ENCODE results near the gene EXOC6. TPM values are rescaled to one million over a fixed set of nuclear protein-coding genes. Genes with fewer than 3 reads are reported as not detected.
A peak's percentile ranks its signal among the peaks of the same experiment; 100 is the strongest.

EXOC6 gene
- total RNA-seq, 4 donors from 2014 or later: 10.5 to 82.1 (median 31.7) TPM

GRCh38 chr10:92846344-92846743 is 2.0 kb upstream of the EXOC6 start:
- no peaks in the 10 kb centered on the region for H3K36me3 ChIP-seq
- no peak for TF ChIP-seq POLR2A (IDR thresholded peaks at IDR 0.05)
- no peak for TF ChIP-seq CTCF (IDR thresholded peaks at IDR 0.05)
- no peaks in the 10 kb centered on the region for H3K9me3 ChIP-seq
- peaks cover 0 to 3% (median 0%) of the 10 kb centered on the region in 4 donors for H3K4me1 ChIP-seq
- DNase-seq: no peak
- H3K27me3 ChIP-seq: no peaks in the 10 kb centered on the region
- no peak overlapping the region for H3K4me3 ChIP-seq
- peak overlapping the region in 1 of 4 donors; percentile 12 for H3K27ac ChIP-seq

GRCh38 chr10:92846854-92847201 is 1.5 kb upstream of the EXOC6 start:
- Histone ChIP-seq H3K4me3 (no peak overlapping the region), H3K27me3 (no peaks in the 10 kb centered on the region), H3K4me1 (peaks cover 0 to 3% (median 0%) of the 10 kb centered on the region in 4 donors), H3K36me3 (no peaks in the 10 kb centered on the region), H3K27ac (no peak overlapping the region), H3K9me3 (no peaks in the 10 kb centered on the region)
- TF ChIP-seq POLR2A (IDR thresholded peaks at IDR 0.05) (no peak), CTCF (IDR thresholded peaks at IDR 0.05) (no peak)
- no peak for DNase-seq

GRCh38 chr10:92847202-92847864 is 987 bp upstream of the EXOC6 start:
- Histone ChIP-seq H3K4me1 (peaks cover 0 to 3% (median 0%) of the 10 kb centered on the region in 4 donors), H3K27ac (no peak overlapping the region), H3K27me3 (no peaks in the 10 kb centered on the region), H3K9me3 (no peaks in the 10 kb centered on the region), H3K36me3 (no peaks in the 10 kb centered on the region), H3K4me3 (no peak overlapping the region)
- no peak for DNase-seq
- TF ChIP-seq CTCF (IDR thresholded peaks at IDR 0.05) (no peak), POLR2A (IDR thresholded peaks at IDR 0.05) (no peak)

GRCh38 chr10:92848037-92848440 is 281 bp upstream of the EXOC6 start:
- Histone ChIP-seq H3K36me3 (no peaks in the 10 kb centered on the region), H3K9me3 (no peaks in the 10 kb centered on the region), H3K4me3 (peak overlapping the region; percentile 87 to 99 (median 92)), H3K27ac (peak overlapping the region; percentile 90 to 96 (median 92)), H3K27me3 (no peaks in the 10 kb centered on the region), H3K4me1 (peaks cover 0 to 3% (median 0%) of the 10 kb centered on the region in 4 donors)
- TF ChIP-seq CTCF (IDR thresholded peaks at IDR 0.05) (no peak), POLR2A (IDR thresholded peaks at IDR 0.05) (no peak)
- DNase-seq: no peak

- no peaks in the 10 kb centered on the region for H3K36me3 ChIP-seq
- no peak for TF ChIP-seq POLR2A (IDR thresholded peaks at IDR 0.05)
- TF ChIP-seq CTCF (IDR thresholded peaks at IDR 0.05): no peak
- no peaks in the 10 kb centered on the region for H3K27me3 ChIP-seq
- no peaks in the 10 kb centered on the region for H3K9me3 ChIP-seq
- H3K27ac ChIP-seq: peak overlapping the region; percentile 90 to 96 (median 92)
- H3K4me1 ChIP-seq: peaks cover 0 to 3% (median 0%) of the 10 kb centered on the region in 4 donors
- peak overlapping the region; percentile 87 to 99 (median 92) for H3K4me3 ChIP-seq
- DNase-seq: no peak
Observed at GRCh38 chr10:92849234-92849525, 860 bp downstream of the EXOC6 start.
